Calu3 (cell line): ENCODE data around the gene ANKS1B. TPM values are rescaled to one million over a fixed set of nuclear protein-coding genes. Genes with fewer than 3 reads are reported as not detected.

Source experiments
- BruUV-seq: library from RNA; stranded (reverse); fragments of 400-500 nt; replicated peaks from 2 replicates; lab custom pipeline; 2021; lab: Mats Ljungman, UMichigan
- CTCF ChIA-PET: fragments of 300-600 bp; sonication (Branson Sonifier 250); formaldehyde crosslinking; loops from one replicate; lab custom pipeline; 2022; ENCODE audit warnings: antibody characterized with exemption; lab: Charles Lee
- DNase-seq: peaks from one replicate; pipeline ENCODE4 v3.0.0; 2022
- H3K27ac Mint-ChIP-seq: one replicate; pipeline ENCODE4 v1.8.0; 2022; ENCODE audit warnings: mixed read lengths; ENCODE audit not compliant: unreplicated experiment
- H3K27me3 Mint-ChIP-seq: one replicate; pipeline ENCODE4 v1.8.0; 2022; ENCODE audit warnings: mixed read lengths; ENCODE audit not compliant: unreplicated experiment
- H3K36me3 Mint-ChIP-seq: one replicate; pipeline ENCODE4 v1.8.0; 2022; ENCODE audit warnings: mild to moderate bottlenecking, moderate library complexity, mixed read lengths; ENCODE audit not compliant: insufficient read depth, unreplicated experiment
- H3K4me1 Mint-ChIP-seq: one replicate; pipeline ENCODE4 v1.8.0; 2022; ENCODE audit warnings: mild to moderate bottlenecking, low read depth, mixed read lengths; ENCODE audit not compliant: unreplicated experiment
- H3K4me3 Mint-ChIP-seq: one replicate; pipeline ENCODE4 v1.8.0; 2022; ENCODE audit warnings: mild to moderate bottlenecking, low read depth, moderate library complexity, mixed read lengths; ENCODE audit not compliant: unreplicated experiment
- H3K9me3 Mint-ChIP-seq: one replicate; pipeline ENCODE4 v1.8.0; 2022; ENCODE audit warnings: low read depth, mixed read lengths; ENCODE audit not compliant: unreplicated experiment
- intact Hi-C: fragments of 100-400 bp; cut with micrococcal nuclease; formaldehyde crosslinking; loops from one replicate; pipeline ENCODE4 v1.10.0; 2022; ENCODE audit not compliant: unreplicated experiment
- total RNA-seq: library from RNA; stranded (reverse); gene quantifications from 2 replicates; pipeline ENCODE4 v1.2.3, GENCODE V29; 2022
- TF ChIP-seq, protein P1 (sequence below): fragments of 200-600 bp; IDR thresholded peaks from one replicate; pipeline ENCODE4 v1.8.0; 2022; ENCODE audit warnings: antibody characterized with exemption; ENCODE audit not compliant: unreplicated experiment

ANKS1B gene
- total RNA-seq, 1 experiment from 2014 or later, result 1.7 TPM

DNA sequence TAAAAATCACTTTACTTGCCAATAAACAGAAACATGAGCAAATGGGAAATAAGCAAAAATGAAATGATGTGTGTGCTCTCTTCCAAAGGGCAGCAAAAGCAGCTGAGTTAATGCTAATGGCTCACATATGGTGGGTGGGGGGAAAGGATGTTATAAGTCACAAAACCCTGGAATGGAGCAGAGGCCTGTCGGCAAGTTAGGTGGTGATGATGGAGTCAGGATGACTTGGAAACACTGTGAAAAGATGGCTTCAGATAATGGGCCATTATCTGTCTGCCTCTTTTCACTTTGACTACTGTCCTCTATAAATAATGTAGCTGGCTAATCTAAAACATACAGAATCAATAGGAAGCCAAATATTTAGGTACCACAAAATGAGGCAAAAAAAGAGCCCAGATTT lies 1111.0 kb downstream of the ANKS1B start:
- Mint-ChIP-seq H3K27ac (no peak overlapping the region), H3K4me1 (no peaks in the 10 kb centered on the region), H3K27me3 (peaks cover 28% of the 10 kb centered on the region), H3K4me3 (no peak overlapping the region), H3K9me3 (no peaks in the 10 kb centered on the region), H3K36me3 (no peaks in the 10 kb centered on the region)
- no peak for DNase-seq
- intact Hi-C loops, result no loop called here
- BruUV-seq, result no TSS peak
- CTCF ChIA-PET, result no interaction called here
- TF ChIP-seq, protein P1, sequence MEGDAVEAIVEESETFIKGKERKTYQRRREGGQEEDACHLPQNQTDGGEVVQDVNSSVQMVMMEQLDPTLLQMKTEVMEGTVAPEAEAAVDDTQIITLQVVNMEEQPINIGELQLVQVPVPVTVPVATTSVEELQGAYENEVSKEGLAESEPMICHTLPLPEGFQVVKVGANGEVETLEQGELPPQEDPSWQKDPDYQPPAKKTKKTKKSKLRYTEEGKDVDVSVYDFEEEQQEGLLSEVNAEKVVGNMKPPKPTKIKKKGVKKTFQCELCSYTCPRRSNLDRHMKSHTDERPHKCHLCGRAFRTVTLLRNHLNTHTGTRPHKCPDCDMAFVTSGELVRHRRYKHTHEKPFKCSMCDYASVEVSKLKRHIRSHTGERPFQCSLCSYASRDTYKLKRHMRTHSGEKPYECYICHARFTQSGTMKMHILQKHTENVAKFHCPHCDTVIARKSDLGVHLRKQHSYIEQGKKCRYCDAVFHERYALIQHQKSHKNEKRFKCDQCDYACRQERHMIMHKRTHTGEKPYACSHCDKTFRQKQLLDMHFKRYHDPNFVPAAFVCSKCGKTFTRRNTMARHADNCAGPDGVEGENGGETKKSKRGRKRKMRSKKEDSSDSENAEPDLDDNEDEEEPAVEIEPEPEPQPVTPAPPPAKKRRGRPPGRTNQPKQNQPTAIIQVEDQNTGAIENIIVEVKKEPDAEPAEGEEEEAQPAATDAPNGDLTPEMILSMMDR, result no peak

DNA sequence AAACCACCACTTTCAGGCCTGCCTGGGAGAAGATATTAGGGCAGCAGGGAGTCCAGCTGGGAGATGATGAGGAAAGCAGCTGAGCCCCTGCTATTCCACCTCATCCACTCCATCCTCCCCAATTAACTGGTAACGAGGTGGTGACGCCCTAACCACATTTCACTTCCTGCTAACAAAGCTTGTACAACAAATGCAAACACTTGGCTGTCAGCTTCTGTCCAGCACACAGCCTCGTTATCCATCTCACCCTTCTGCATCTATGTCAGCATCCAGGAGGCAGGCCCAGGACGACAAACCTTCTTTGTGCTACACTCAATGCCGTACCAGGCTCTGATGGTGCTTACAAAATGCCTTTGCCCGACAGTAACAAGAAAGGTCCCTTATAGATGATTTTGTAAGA lies 1114.2 kb downstream of the ANKS1B start:
- CTCF ChIA-PET, result no interaction called here
- intact Hi-C loops, result no loop called here
- TF ChIP-seq, protein P1, result no peak

DNA sequence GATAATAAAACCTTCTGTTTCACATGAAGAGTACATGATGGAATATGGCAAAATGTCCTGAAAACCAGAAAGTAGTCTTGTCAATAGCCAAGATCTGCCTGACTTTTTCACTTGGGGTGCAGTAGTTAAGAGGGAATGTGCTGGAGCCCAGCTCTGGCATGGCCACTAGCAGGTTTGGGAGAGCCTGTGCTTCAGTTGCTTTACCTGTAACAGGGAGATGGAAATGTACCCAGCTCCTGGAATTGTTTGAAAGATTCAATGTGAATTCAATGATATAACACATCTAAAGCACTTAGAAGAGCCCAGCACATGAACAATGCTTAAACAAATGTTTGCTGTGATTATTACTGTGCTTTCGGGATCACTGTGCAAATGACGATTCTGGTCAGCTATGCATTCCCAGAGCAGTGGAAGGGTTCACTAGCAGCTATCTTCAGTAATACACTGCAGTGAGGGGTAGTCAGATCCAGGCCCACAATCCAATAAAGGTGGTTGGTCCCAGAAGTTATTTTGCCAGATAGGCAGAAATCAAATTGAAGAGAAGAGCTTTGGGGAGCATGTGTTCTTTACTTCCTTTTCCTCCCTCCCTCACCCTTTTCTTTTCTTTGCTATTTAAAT lies 1114.7 kb downstream of the ANKS1B start:
- no peaks in the 10 kb centered on the region for H3K4me1 Mint-ChIP-seq
- intact Hi-C loops, result no loop called here
- no peak overlapping the region for H3K4me3 Mint-ChIP-seq
- no peak overlapping the region for H3K27ac Mint-ChIP-seq
- no TSS peak for BruUV-seq
- CTCF ChIA-PET, result no interaction called here
- H3K9me3 Mint-ChIP-seq, result no peaks in the 10 kb centered on the region
- TF ChIP-seq, protein P1, result no peak
- H3K36me3 Mint-ChIP-seq, result no peaks in the 10 kb centered on the region
- DNase-seq, result no peak
- peaks cover 34% of the 10 kb centered on the region for H3K27me3 Mint-ChIP-seq

More for the DNA sequence above, 1114.2 kb downstream of the ANKS1B start:
- no peaks in the 10 kb centered on the region for H3K36me3 Mint-ChIP-seq
- no peak overlapping the region for H3K4me3 Mint-ChIP-seq
- H3K27ac Mint-ChIP-seq, result no peak overlapping the region
- BruUV-seq, result no TSS peak
- H3K27me3 Mint-ChIP-seq, result peaks cover 34% of the 10 kb centered on the region
- H3K4me1 Mint-ChIP-seq, result no peaks in the 10 kb centered on the region
- no peak for DNase-seq
- no peaks in the 10 kb centered on the region for H3K9me3 Mint-ChIP-seq

DNA sequence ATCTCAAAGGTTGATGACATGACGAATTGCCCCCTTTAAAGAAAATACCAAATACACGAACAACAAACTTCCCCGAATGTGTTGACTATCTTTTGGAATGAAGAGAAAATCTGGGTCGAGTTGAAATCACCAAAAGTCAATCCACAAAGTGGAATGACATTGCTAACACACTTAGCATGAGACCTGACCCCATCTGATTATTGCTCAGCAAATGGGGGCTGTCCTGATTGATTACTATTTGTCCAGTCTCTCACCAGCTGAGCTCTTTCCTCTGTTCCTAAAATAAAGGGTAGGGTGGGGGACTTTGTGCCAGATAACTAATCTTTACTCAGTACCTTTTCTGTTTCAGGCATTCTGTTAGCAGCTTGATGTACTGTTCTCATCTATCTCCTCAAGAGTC lies 1116.2 kb downstream of the ANKS1B start:
- peaks cover 34% of the 10 kb centered on the region for H3K27me3 Mint-ChIP-seq
- no peaks in the 10 kb centered on the region for H3K36me3 Mint-ChIP-seq
- no peak overlapping the region for H3K4me3 Mint-ChIP-seq
- TF ChIP-seq, protein P1, result no peak
- BruUV-seq, result no TSS peak
- H3K9me3 Mint-ChIP-seq, result no peaks in the 10 kb centered on the region
- CTCF ChIA-PET, result interaction anchor here (0.5 kb wide), 1 partner anchor 394 kb away, joined by 3 read pairs; no protein-coding TSS in a partner anchor
- DNase-seq, result no peak
- H3K4me1 Mint-ChIP-seq, result no peaks in the 10 kb centered on the region
- intact Hi-C loops, result no loop called here
- no peak overlapping the region for H3K27ac Mint-ChIP-seq
